Measurements from ENCODE around the gene TMEM182.

DNA sequence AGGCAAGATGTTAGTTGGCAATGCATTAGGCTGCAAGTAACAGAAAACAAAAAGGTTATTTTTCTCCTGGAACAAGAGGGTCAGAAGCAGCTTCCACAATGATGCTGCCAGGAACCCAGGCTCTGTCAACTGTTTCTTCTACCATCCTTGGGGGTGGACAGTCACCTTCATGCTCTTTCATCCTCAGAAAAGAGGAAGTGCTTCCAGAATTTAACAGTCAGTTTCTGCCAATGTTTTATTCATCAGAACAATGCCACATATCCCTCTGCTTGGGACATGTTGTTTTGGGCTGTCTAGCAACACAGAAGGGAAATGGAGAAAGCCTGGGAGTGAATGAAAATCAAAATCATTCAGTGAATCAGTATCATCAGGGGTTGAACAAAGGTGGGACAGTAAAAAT, 7.1 kb downstream of the TMEM182 start:
- TF ChIP-seq, protein P1, sequence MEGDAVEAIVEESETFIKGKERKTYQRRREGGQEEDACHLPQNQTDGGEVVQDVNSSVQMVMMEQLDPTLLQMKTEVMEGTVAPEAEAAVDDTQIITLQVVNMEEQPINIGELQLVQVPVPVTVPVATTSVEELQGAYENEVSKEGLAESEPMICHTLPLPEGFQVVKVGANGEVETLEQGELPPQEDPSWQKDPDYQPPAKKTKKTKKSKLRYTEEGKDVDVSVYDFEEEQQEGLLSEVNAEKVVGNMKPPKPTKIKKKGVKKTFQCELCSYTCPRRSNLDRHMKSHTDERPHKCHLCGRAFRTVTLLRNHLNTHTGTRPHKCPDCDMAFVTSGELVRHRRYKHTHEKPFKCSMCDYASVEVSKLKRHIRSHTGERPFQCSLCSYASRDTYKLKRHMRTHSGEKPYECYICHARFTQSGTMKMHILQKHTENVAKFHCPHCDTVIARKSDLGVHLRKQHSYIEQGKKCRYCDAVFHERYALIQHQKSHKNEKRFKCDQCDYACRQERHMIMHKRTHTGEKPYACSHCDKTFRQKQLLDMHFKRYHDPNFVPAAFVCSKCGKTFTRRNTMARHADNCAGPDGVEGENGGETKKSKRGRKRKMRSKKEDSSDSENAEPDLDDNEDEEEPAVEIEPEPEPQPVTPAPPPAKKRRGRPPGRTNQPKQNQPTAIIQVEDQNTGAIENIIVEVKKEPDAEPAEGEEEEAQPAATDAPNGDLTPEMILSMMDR (conservative IDR thresholded peaks at IDR 0.05 in 1 of 2, IDR thresholded peaks at IDR 0.05 in 1 of 2; ENCODE audit: low read depth in 1 of 2, low read length in 2 of 2): no peak
- TF ChIP-seq EZH2 (IDR thresholded peaks at IDR 0.05; ENCODE audit: low read length, missing control alignments): no peak
